SK-N-SH (cell line): ENCODE measurements around the gene CCN5.

ENCODE experiments used
- CHD2 ChIP-seq: fragments of 150-350 bp; IDR thresholded peaks from 2 replicates; pipeline ENCODE4 v1.6.1; 2018; ENCODE audit warnings: low read length; ENCODE audit not compliant: partially characterized antibody
- EP300 ChIP-seq, 2 experiments: IDR thresholded peaks; 2 replicates each; pipeline versions ENCODE4 v1.4.0 to v1.6.1; 2012; ENCODE audit warnings: borderline replicate concordance in 1 of 2, low read depth in 1 of 2, low read length in 1 of 2
- MEF2A ChIP-seq: IDR thresholded peaks from 2 replicates; pipeline ENCODE4 v1.4.0; 2012; ENCODE audit warnings: low read depth, borderline replicate concordance
- POLR2AphosphoS5 ChIP-seq: IDR thresholded peaks from 2 replicates; pipeline ENCODE4 v1.6.1; 2012; ENCODE audit warnings: low read depth, low read length
- RXRA ChIP-seq: IDR thresholded peaks from 2 replicates; pipeline ENCODE4 v1.4.0; 2012; ENCODE audit warnings: low read depth, mild to moderate bottlenecking, borderline replicate concordance
- SMC3 ChIP-seq: IDR thresholded peaks from 2 replicates; pipeline ENCODE4 v1.6.1; 2012; ENCODE audit warnings: low read depth, low read length, improper control_type of control experiment
- TAF1 ChIP-seq: IDR thresholded peaks from 2 replicates; pipeline ENCODE4 v1.6.1; 2012; ENCODE audit warnings: low read depth, mild to moderate bottlenecking, low read length, moderate library complexity, borderline replicate concordance
- TF ChIP-seq, protein P1 (sequence below): IDR thresholded peaks from 2 replicates; pipeline ENCODE4; 2012
- TF ChIP-seq, protein P2 (sequence below): fragments of 200-600 bp; sonication (generic); IDR thresholded peaks from 2 replicates; pipeline ENCODE4 v1.6.1; 2017; ENCODE audit warnings: antibody characterized with exemption, mild to moderate bottlenecking, moderate library complexity
- TF ChIP-seq, protein P3 (sequence below): fragments of 150-350 bp; IDR thresholded peaks from 2 replicates; pipeline ENCODE4 v1.6.1; 2017; ENCODE audit warnings: antibody characterized with exemption, low read length, low read depth, borderline replicate concordance
- TF ChIP-seq, protein P4 (sequence below): IDR thresholded peaks from 2 replicates; pipeline ENCODE4 v1.6.1; 2012; ENCODE audit warnings: mild to moderate bottlenecking, low read depth, low read length, moderate library complexity
- TF ChIP-seq, protein P5 (sequence below): IDR thresholded peaks from 2 replicates; pipeline ENCODE4 v1.4.0; 2012; ENCODE audit warnings: low read depth, borderline replicate concordance
- TF ChIP-seq, protein P6 (sequence below): IDR thresholded peaks from 2 replicates; pipeline ENCODE4 v1.4.0; 2012; ENCODE audit warnings: low read depth
- TF ChIP-seq, protein P7 (sequence below): fragments of 150-350 bp; IDR thresholded peaks from 2 replicates; pipeline ENCODE4 v1.6.1; 2016; ENCODE audit warnings: mild to moderate bottlenecking, low read depth, low read length

DNA sequence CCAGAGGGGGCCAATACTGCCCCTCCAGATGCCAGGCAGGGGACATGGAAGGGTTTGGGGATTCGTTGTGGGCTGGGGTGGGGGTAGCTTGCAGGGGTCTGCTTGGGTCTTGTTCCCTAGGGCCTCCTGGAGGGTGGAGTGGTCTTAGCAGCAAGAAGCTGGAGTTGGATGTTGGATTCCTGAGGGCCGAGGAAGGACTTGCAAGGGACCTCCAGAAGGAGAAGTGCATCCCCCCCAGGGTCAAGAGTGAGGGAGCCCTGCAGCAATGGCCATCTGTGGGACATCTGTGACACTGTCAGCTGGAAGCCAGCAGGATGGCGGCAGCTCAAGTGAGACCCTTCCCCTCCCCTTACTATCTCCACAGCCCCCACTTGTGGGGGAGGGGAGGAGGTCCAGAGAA is 25.4 kb upstream of the CCN5 start:
- TF ChIP-seq, protein P1, sequence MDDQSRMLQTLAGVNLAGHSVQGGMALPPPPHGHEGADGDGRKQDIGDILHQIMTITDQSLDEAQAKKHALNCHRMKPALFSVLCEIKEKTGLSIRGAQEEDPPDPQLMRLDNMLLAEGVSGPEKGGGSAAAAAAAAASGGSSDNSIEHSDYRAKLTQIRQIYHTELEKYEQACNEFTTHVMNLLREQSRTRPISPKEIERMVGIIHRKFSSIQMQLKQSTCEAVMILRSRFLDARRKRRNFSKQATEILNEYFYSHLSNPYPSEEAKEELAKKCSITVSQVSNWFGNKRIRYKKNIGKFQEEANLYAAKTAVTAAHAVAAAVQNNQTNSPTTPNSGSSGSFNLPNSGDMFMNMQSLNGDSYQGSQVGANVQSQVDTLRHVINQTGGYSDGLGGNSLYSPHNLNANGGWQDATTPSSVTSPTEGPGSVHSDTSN = no peak
- no peak for TF ChIP-seq SMC3
- TF ChIP-seq, protein P2, sequence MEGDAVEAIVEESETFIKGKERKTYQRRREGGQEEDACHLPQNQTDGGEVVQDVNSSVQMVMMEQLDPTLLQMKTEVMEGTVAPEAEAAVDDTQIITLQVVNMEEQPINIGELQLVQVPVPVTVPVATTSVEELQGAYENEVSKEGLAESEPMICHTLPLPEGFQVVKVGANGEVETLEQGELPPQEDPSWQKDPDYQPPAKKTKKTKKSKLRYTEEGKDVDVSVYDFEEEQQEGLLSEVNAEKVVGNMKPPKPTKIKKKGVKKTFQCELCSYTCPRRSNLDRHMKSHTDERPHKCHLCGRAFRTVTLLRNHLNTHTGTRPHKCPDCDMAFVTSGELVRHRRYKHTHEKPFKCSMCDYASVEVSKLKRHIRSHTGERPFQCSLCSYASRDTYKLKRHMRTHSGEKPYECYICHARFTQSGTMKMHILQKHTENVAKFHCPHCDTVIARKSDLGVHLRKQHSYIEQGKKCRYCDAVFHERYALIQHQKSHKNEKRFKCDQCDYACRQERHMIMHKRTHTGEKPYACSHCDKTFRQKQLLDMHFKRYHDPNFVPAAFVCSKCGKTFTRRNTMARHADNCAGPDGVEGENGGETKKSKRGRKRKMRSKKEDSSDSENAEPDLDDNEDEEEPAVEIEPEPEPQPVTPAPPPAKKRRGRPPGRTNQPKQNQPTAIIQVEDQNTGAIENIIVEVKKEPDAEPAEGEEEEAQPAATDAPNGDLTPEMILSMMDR = no peak
- TF ChIP-seq TAF1 = no peak
- no peak for TF ChIP-seq RXRA
- TF ChIP-seq, protein P3, sequence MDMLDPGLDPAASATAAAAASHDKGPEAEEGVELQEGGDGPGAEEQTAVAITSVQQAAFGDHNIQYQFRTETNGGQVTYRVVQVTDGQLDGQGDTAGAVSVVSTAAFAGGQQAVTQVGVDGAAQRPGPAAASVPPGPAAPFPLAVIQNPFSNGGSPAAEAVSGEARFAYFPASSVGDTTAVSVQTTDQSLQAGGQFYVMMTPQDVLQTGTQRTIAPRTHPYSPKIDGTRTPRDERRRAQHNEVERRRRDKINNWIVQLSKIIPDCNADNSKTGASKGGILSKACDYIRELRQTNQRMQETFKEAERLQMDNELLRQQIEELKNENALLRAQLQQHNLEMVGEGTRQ = no peak
- TF ChIP-seq POLR2AphosphoS5 = no peak
- TF ChIP-seq, protein P4, sequence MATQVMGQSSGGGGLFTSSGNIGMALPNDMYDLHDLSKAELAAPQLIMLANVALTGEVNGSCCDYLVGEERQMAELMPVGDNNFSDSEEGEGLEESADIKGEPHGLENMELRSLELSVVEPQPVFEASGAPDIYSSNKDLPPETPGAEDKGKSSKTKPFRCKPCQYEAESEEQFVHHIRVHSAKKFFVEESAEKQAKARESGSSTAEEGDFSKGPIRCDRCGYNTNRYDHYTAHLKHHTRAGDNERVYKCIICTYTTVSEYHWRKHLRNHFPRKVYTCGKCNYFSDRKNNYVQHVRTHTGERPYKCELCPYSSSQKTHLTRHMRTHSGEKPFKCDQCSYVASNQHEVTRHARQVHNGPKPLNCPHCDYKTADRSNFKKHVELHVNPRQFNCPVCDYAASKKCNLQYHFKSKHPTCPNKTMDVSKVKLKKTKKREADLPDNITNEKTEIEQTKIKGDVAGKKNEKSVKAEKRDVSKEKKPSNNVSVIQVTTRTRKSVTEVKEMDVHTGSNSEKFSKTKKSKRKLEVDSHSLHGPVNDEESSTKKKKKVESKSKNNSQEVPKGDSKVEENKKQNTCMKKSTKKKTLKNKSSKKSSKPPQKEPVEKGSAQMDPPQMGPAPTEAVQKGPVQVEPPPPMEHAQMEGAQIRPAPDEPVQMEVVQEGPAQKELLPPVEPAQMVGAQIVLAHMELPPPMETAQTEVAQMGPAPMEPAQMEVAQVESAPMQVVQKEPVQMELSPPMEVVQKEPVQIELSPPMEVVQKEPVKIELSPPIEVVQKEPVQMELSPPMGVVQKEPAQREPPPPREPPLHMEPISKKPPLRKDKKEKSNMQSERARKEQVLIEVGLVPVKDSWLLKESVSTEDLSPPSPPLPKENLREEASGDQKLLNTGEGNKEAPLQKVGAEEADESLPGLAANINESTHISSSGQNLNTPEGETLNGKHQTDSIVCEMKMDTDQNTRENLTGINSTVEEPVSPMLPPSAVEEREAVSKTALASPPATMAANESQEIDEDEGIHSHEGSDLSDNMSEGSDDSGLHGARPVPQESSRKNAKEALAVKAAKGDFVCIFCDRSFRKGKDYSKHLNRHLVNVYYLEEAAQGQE = no peak
- TF ChIP-seq, protein P5, sequence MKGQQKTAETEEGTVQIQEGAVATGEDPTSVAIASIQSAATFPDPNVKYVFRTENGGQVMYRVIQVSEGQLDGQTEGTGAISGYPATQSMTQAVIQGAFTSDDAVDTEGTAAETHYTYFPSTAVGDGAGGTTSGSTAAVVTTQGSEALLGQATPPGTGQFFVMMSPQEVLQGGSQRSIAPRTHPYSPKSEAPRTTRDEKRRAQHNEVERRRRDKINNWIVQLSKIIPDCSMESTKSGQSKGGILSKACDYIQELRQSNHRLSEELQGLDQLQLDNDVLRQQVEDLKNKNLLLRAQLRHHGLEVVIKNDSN = no peak
- TF ChIP-seq MEF2A = no peak
- TF ChIP-seq, protein P6, sequence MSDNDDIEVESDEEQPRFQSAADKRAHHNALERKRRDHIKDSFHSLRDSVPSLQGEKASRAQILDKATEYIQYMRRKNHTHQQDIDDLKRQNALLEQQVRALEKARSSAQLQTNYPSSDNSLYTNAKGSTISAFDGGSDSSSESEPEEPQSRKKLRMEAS = no peak
- TF ChIP-seq CHD2 = no peak
- TF ChIP-seq, protein P7, sequence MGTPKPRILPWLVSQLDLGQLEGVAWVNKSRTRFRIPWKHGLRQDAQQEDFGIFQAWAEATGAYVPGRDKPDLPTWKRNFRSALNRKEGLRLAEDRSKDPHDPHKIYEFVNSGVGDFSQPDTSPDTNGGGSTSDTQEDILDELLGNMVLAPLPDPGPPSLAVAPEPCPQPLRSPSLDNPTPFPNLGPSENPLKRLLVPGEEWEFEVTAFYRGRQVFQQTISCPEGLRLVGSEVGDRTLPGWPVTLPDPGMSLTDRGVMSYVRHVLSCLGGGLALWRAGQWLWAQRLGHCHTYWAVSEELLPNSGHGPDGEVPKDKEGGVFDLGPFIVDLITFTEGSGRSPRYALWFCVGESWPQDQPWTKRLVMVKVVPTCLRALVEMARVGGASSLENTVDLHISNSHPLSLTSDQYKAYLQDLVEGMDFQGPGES = no peak
- TF ChIP-seq EP300 (IDR thresholded peaks at IDR 0.05; ENCODE audit: borderline replicate concordance in 1 of 2, low read depth in 1 of 2, low read length in 1 of 2) = no peak
